Renal cortical epithelial cell (primary cell): ENCODE data around the gene MAP2K5. TPM values are rescaled to one million over a fixed set of nuclear protein-coding genes. Genes with fewer than 3 reads are reported as not detected.

Source experiments
- DNase-seq: peaks from one replicate; pipeline ENCODE4 v3.0.0-alpha.2; 2011; ENCODE audit warnings: low read depth
- total RNA-seq: library from RNA; depleted of rRNA; stranded (reverse); fragments of >200 nt; gene quantifications from 2 replicates; pipeline ENCODE4 v1.2.3, GENCODE V29; 2014

The MAP2K5 gene
- total RNA-seq, 1 donor from 2014 or later = 11.8 TPM

GRCh38 chr15:67824197-67824968, 281.9 kb downstream of the MAP2K5 start:
- no peak for DNase-seq

DNA sequence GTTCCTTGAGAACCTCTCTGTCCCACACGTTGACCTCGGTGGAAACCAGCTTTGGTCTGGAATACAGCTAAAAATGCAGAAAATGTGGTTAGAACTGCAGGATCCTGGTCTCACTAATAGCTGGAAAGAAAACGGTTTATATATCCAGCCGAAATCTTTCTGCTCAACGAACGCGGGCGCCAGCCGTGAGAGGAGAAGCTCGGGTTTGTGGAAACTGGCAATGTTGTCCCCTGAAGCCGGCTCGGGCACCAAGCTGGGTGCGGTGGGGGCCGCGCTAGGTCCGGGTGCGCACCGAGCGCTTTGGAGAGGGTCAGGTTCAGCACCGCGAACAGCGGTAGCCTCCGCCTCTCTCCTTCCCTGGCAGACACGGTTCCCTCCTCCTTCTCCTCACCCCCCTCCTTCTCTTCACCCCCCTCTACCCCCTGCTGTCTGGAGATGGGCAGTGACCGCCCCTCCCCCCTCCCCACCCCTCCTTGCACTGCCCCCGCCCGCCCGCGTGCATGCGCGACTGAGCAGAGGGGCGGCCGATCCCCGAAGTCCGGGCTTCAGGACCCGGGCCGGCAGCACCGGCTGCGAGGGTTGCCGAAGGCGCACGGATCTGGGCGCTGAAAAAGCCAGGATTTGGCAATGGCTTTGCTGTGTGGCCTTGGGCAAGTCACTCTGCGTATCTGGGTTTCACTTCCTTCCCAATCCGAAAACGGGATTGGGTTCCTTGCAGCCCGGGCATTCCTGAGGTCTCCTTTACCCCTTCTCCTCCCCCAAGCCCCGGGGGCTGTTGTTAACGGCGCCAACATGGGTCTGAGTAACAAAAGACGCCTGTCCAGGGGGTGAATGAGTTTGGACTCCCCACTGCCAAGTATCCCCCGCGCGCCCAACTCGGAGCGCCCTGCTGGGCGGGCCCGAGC, 282.7 kb downstream of the MAP2K5 start, which contains the start of gene SKOR1:
Gene SKOR1, plus strand, starts transcription at position 534 of the 905 bp plus-strand sequence. Its CDS starts 94 bp downstream, at position 628.
- DNase-seq = no peak

DNA sequence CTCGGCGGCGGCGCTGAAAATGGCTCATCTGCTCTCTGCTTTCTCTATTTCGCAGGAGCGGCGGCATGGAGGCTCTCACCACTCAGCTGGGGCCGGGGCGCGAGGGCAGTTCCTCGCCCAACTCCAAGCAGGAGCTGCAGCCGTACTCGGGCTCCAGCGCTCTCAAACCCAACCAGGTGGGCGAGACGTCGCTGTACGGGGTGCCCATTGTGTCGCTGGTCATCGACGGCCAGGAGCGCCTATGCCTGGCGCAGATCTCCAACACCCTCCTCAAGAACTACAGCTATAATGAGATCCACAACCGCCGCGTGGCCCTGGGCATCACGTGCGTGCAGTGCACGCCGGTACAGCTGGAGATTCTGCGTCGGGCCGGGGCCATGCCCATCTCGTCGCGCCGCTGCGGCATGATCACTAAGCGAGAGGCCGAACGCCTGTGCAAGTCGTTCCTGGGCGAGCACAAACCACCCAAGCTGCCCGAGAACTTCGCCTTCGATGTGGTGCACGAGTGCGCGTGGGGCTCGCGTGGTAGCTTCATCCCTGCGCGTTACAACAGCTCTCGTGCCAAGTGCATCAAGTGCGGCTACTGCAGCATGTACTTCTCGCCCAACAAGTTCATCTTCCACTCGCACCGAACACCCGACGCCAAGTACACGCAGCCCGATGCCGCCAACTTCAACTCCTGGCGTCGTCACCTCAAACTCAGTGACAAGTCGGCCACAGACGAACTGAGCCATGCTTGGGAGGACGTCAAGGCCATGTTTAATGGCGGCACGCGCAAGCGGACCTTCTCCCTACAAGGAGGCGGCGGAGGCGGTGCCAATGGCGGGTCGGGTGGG, 283.6 kb downstream of the MAP2K5 start:
- DNase-seq = no peak

- DNase-seq = no peak
These were observed 284.4 kb downstream of the MAP2K5 start for GRCh38 chr15:67826717-67827561.

- DNase-seq = no peak
These were observed 285.2 kb downstream of the MAP2K5 start for GRCh38 chr15:67827562-67828277.

- no peak for DNase-seq
These were observed 285.9 kb downstream of the MAP2K5 start for GRCh38 chr15:67828278-67828968.

DNA sequence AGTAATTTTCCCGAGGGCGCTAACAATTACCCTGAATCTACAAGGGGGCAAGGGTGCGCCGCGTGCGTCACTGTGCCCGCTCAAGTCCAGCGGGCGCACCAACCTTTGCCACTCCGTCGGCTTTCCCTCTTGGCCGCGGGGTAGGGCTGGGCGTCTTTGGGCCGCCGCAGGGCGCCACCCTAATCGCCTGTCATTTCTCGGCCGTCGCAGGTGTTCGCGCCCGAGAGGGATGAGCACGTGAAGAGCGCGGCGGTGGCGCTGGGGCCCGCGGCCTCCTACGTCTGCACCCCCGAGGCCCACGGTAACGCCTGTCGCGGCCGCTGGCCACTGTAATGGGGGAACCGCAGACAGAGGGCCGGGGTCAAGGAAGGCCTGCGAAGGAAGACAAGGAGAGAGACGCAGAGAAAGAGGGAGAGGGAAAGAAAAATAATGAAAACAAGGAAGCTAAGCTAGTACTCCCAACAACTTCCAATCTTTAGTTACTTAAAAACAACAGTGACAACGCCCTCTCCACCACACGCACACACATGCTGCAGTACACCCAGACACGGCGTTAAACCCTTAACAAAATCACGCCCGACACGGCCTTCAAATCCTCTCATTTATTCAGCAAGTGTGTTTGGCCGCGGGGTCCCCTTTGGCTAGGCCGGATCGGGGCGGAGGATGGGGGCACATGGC, 286.6 kb downstream of the MAP2K5 start:
- DNase-seq = no peak

GRCh38 chr15:67829647-67830504, 287.4 kb downstream of the MAP2K5 start:
- no peak for DNase-seq

GRCh38 chr15:67831363-67831762, 288.9 kb downstream of the MAP2K5 start:
- no peak for DNase-seq

- peak; percentile 47 for DNase-seq
These were observed 289.6 kb downstream of the MAP2K5 start for GRCh38 chr15:67832031-67832551.

DNA sequence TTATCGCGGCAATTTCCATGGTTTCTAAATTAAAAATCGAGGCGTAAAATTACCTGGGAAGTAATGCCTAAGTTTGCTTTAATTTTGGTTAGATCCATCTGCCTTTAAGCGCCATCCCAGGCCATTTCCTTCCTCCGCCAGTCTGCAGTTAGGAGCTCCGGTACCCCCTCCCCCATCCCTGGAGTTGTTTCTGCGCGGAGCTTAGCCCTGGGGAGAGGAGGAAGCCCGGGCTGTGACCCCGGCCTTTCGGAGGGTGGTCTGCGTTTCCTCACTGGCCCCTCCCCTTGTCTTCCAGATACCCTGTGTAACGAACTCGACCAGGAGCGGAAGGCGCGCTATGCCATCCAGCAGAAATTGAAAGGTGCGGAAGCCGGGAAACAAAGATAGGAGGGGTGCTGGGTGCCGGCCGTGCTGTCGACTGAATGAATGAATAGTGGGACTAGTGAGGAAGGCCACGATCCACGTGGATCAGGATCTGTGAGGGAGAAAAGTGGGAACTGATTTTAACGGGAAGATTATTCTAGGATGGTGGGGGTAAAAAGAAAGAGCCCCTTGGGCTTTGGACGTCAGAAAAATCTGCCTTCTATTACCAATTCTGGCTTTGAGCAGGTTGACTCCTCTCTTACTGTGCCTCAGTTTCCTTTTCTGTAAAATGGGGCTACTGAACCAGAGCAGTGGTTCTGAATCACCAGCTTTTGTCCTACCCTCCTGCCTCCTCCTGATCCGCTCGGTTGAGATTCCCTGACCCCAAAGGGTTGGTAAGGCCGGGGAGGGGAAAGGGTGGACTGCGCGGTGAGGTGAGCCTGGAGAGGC, 290.6 kb downstream of the MAP2K5 start:
- no peak for DNase-seq

DNA sequence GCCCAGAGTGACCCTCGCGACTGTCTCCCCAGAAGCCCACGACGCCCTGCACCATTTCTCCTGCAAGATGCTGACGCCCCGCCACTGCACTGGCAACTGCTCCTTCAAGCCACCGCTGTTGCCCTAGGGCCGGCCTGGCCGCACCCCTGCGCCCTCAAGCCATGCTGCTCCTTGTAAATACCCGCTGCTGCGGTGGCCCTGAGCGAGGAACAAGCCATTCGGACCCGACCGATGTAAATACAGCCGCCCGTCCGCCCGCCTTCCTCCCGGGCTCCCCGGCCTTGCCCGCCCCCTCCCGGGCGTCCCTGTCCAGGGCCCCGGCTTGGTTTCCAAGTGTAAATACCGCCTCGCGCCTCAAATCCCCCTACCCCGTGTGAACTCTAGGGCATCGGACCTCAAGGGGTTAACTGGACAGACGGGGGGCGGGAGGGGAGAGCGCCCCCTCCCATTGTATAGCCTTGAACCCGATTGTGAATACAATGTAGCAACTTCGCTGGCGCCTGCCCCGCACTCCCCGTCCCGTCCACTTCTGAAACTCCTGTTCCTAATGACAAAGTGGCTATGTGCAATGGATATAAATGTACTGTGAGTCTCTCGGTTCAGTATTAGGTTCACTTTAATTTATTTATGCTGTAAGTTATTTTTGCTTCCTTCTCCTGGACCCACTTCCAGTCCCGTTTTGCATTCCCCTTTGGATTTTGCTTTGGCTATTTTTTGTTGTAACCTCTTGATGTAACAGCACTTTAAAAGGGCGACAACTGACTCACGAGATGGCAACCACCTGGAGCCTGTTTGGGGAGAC, 291.4 kb downstream of the MAP2K5 start:
- DNase-seq = no peak

DNA sequence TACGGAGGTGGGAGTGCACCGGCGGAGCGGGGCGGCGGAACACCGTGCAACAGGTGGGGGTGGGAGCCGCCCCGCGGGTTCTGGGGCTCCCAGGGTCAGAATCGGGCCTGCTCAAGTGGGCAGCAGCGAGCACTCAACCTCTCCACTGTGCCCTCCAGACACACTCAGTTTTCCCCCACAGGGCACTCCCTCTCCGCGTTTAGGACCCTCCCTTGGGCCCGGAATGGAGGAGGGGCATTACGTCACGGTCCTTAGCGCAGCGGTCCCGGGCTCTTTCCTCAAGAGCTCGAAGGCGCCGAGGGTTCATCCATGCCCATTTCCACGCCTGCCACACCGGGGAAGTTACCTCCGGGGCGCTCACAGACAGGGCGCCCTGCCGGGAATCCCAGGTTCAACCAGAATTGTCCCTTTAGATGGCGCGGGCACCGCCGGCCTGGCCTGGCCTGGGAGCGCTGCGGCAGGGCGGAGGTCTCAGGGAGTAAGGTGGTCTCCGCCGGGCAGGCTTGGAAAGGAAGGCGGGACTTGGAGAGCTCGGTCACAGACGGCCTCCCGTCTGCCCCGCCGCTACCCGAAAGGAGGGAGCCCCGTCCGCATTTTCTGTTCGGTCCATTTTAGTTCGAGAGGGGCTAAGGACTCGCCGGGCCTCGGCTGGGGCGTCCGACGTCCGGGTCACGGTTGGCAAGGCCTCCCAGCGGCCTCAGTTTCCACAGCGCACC, 292.2 kb downstream of the MAP2K5 start:
- no peak for DNase-seq

- DNase-seq = no peak
These were observed 293.0 kb downstream of the MAP2K5 start for GRCh38 chr15:67835297-67836133.

DNA sequence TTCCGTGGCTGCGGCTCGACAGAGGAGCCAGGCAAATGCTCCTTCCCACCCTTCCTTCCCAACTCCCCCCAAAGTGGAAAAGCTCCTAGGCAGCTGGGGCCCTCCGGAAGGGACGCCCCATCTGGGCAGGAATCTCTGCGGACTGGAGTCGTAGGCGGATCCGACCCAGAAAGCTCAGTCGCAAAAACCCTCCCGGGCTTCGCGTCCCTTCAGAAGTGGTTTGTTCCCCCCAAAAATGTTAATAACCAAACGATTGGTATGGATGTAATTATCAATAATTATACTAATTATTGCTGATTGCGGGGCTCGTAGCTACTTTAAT, 293.6 kb downstream of the MAP2K5 start:
- DNase-seq = no peak
